CD4-positive, alpha-beta T cell treated with Interleukin-15 for 1 hour (primary cell): ENCODE results near the gene ATG5.
"Not testable (repeated sequence)": the region's sequence is repeated elsewhere in the genome, so short reads cannot be mapped to it uniquely, and the experiment has no call there.

ENCODE experiments used
- DNase-seq: peaks from one replicate; pipeline ENCODE4 v3.0.0-alpha.2; 2020

Gene ATG5

DNA sequence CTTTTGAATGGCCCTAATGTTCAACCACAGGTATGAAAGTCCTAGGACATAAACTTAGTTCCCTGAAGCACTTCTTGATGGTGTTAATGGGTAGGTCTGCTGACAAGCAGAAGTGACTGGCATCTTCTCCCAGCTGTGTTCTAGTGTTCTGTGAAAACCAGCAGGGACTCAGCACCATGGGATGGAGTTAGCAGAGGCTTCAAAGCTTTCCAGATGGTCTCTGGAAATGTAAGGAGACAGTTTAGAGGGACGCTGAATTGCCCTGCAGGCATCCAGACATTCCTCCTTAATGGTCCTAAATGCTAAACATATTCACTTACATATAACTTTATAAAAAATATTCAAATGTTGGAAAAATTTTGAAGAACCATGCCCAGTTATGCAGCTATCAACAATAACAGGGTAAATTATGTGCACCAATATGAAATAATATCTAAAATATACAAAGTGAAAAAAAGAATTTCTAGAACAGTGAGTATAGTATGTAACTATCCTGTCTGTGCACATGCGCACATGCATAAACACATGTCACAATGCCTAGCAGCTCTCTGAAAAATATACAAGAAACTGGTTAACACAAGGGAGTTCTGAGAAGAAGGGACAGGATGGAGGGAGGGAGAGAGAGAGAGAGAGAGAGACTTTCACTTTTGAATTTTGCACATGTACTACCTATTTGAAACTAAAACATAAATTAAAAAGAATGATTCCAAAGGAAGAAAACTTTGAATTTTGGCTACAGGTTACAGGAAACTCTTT lies 152.3 kb downstream of the ATG5 start:
- DNase-seq = no peak

DNA sequence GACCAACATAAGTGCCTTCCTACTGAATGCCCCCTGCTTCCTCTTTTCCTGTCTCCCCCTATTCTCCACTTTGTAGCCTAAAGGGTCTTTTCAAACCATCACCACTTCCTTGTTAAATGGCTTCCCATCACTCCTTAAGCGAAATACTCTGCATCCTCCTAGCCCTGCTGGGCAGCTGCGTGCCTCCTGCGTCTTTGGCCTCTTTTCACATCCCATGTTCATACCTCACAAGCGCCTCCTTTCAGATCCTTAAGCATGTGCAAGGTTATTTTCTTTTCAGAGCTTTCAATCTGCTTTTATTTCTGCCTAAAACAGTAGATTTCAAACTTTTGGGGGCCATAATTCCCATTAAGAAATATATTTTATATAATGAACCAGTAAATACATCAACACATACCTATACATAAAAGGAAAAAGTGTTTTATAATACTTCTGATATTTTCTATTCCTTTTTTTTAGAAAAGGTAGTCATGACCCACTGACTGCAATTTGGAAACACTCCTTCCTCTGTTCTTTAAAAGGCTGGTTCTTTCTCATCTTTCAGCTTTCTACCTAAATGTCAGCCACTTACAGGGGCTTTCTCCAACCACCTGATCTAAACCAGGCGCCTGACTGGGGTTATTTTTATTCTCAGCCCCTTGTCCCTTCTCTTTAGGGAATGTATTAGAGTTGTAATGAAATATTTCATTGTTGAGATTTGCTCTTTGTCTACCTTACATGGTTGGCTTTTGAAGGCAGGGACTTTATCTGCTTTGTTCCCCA lies 155.3 kb downstream of the ATG5 start:
- DNase-seq = no peak

DNA sequence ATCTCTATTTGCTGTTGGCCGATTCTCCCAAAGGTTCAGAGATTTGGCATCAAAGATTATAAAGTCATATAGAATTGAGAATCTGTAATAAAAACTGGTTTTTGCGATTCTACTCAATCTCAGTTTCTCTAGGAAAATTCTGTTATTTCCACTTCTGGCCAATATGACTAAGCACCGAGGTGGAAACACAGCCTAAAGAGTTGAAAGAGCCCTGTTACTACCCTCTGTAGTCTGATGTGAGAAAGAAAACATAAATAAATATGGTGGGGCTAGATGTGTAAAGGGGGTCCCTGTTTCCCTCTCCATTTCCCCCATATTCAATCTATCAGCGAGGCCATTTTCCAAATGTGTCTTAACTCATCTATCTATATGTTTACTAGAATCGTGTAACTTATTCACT lies 156.0 kb downstream of the ATG5 start:
- no peak for DNase-seq

DNA sequence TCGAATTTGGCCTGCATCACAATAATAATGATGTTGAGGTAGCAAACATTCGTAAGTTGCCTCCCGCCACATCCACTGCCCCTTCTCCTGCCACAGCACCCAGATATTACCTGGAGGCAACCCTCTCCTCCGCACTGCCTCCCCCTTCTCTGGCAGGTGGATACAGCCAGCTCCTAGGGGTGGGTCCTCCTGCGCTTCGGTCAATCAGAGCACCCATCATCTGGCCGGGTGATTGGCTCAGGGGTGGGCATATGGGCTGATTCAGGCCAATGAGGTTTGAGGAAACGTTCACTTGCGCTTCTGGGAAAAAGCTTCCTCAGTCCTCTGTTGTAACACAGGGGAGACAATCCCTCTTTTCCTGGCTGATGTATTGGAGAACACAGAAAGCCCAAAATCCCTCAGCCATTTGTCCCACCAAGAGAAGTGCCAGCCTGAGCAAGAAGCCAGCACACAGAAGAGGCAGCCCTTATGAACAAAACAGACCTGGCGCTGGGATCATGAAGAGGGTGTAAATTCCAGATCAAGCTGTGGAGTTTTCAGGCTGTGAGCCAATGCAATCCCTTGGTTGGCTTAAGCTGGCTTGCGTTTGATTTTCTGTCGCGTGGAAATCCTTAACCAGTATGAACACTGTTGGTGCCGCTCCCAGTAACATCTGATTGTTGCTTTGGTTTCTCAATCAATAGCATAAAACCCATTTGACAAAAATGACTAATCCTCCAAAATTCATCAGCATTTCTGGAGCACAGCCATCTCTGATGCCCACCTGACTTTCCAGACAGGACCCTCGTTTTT lies 157.3 kb downstream of the ATG5 start:
- no peak for DNase-seq

DNA sequence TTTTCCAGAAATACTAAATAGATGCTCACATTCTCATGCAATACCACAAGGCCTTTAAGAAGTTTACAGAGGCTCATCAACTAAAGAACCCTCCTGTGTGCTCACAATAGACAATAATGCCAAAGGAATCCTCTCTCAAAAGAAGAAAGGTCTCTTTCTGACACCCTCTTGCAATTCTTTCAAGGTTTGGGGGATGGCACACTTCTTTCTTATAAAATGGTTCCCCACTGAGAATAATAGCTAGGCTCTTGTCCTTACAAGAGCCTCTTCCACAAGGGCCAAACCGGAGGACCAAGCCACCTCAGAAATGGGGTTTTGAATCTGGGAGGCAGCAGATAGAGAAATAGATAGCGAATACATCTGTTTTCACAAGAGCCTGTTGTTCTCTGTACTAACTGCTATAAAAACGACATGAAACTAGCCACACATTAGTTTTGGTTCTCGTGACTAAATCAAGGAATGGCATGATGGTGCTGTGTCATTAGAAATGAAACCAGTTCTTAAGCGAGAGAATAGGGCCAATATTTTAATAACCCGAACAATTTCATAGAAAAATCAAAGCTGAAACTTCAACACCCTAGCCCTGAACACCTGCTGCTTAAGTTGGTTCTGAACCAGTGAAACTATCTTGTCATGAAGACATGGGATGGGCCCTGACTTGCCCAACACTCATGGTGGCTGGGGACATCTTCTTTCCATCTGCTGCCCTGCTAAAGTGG lies 158.3 kb downstream of the ATG5 start:
- DNase-seq = no peak

DNA sequence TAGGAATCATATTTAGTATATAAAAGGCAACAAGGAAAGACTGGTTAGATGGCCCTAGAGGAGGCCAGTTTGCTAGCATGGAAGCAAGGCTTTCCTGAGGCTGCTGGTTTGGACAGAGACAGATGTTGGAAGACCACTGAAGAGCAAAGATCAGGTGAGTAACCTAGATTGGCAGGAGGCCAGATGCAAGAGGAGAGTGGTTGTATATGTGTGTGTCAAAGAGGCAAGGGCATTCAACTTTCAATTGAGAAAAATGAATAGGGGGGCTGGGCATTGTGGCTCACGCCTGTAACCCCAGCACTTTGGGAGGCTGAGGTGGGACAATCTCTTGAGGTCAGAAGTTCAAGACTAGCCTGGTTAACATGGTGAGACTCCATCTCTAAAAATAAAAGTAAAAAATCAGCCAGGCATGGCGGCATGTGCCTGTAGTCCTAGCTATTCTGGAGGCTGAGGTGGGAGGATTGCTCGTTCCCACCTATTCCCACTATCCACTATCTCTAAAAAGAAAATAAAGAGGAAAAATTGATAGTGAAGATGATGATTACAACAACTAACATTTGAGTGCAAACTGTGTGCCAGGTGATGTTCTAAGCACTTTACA lies 159.6 kb downstream of the ATG5 start:
- no peak for DNase-seq

DNA sequence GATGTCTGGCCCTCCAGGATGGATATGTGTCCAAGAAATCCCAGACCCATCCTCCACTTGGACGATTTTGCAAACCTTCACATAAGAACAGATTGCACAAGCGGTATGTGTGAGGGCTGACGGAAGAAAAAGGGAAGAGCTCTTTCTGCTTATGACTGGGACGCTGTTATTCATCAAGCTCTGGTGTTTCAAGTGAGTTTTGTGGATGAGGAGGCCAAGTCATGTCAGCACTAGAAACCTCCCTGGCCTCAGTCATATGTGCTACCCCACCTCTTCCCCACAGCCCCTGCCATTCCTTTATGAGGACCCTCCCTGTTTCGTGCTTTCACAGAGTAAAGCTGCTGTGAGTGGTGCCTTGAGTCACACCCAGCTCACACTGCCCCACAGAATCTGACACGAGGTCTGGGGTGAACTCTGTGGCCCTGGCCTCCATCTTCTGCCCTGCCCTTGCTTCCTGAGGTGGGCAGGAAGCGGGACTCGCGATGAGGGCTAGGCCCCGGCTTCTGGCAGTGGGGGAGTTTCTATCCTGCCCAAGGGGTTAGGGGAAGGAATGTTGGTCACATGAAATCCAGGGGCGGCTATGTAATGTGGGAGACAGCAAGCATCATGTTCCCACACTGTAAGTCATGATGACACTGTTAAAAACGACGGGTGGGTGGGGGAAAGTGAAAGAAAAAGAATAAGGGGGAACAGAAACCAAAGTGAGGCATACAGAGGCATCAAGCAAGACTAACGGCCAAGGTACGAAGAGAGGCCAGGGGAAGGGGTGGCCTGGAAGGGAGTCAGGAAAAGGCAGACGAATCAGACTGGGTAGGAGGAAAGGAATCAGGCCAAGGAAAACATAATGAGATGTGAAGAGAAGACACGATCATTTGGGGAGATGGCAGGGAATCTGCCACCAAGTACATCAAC lies 161.3 kb downstream of the ATG5 start:
- DNase-seq = peak; percentile 64

DNA sequence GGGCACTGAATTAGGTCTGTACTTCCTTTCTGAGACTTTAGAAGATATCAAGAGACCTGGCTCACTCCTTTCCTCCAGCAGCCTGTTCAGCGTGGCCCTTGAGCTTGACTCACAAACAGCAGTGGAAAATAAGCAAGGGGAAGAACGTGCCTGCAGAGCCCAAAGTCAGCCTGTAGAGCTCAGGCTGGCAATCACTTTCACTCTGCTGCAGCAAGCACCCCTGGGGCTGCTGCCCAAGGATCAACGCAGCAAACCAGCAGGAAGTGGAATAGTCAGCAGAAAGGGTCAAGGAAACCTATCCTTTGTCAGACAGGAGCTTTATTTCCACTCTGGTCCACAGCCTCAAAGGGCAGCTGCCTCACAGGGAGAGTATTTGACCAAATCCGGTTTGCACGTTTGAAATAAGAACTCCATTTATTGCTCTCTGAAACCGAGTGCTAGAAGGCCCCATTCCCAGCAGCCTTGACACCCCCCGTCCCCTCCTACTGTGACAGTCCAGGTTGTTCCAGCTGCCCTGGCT lies 162.1 kb downstream of the ATG5 start:
- peak; percentile 54 for DNase-seq

DNA sequence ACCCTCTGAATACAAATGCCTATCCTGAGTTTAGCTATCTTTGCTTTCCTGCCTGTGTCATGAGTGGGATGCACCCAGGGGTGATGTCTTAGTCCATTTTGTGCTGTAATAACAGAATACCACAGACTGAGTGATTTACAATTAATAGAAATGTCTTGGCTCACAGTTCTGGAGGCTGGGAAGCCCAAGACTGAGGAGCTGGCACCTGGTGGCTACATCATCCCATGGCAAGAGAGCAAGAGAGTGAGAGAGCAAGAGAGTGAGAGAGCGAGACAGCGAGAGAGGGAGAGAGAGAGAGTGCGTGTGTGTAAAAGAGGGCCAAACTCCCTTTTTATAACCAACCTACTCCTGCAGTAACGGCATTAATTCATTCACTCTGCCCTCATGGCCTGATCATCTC lies 162.6 kb downstream of the ATG5 start:
- no peak for DNase-seq

DNA sequence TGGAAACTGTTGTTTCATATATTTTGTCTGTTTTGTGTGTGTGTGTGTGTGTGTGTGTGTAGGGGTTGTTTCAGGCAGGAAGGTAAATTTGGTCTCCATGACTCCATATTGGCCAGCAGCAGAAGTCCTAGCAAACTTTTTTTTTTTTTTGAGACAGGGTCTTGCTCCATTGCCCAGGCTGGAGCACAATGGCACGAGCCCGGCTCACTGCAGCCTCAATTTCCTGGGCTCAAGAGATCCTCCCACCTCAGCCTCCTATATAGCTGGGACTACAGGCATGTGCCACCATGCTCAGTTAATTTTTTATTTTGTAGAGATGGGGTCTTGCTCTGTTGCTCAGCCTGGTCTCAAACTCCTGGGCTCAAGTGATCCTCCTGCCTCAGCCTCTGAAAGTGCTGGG lies 163.7 kb downstream of the ATG5 start:
- DNase-seq = no peak

DNA sequence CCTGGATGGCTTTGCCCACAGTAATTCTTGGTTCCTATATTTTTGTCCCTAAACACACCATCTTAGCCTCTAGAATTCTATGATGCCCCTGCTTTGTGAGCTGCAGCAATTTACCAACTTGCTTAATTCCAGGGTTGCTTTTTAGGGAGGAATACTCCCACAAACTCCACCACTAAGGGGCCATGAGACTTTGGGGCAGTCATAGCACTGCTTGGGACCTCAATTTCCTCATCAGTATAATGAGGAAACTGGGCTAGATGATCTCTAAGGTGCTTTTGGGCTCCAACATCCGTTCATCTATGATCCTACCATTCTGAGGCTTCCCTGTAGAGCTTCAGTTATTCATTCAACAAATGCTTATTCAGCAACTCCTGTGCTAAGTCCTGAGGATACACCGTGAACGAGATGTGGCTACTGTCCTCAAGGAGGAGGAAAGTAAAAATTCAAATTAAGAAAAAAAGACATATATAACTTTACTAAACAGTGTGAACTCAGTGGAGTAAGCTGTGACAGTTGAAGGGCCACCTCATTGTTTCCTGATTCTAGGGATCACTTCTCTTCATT lies 164.2 kb downstream of the ATG5 start:
- no peak for DNase-seq

DNA sequence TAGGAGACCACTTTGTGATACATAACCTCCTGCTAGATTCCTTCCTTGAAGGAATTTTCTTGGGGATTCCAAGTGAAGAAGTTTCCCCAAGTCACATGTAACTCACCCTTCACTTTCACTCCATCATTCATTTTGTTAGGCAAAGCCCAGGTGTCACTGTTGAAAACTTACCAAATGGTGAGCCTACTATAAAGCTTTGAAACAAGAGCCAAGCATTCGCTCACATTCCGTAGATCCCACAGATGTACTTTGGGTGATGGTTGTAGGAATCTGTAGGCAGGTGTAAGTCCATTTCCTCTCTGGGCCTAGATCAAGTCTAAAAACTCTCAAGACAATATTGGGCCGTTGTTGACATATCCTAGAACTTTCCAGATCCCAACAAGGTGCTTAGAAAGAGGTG lies 165.4 kb downstream of the ATG5 start:
- DNase-seq = no peak

DNA sequence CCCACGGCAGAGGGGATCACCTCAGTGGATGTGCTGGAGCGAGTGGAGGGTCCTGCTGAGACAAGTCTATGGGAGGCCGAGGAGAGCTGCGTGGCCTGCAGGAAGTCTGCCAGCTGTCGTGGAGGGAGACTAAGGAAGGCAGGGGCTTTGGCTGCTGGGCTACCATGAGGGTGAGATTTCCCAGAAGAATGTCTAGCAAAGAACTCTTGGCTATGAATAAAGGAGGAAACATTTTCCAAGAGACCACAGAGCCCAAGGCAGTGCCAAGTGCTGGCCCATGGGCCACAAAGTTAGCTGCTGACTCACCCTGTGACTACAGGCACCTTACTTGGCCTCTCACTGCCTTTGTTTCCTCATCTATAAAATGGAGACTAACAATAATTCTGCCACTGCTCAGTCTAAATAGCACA lies 166.0 kb downstream of the ATG5 start:
- DNase-seq = no peak

DNA sequence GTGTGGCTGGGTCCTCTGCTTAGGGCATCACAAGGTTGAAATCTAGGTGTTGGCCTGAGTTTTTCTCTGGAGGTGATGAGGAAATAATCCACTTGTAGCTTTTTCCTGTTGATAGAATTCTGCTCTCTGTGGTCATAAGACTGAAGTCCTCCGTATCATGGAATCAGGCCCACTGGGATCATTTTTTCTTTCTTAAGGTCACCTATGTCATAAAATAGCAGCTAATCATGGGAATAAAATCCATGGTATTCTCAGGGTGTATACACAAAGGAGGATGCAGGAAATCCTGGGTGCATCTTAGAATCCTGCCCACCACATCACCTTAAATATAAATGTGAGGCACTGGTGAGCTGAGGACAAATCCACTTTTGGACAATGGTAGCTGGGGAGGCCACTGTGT lies 166.7 kb downstream of the ATG5 start:
- no peak for DNase-seq

DNA sequence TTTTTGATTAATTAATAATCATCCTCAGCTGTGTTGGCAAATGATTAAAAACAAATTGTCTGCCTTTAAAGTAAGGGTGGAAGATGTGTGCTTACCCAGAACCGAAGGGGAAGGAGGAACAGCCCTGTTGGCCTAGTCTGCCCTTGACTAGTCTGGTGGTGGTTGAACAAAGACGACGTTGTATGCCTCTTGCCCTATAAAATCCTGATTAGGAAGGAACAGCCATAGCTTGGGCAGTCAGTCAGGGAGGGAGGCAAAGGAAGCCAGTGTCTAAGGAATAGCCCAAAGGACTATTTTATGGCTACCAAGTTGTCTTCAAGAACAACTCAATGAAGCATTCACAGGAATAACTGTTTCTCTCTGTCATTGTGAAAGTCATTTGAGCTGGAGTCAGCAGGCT lies 168.7 kb downstream of the ATG5 start:
- DNase-seq = no peak

DNA sequence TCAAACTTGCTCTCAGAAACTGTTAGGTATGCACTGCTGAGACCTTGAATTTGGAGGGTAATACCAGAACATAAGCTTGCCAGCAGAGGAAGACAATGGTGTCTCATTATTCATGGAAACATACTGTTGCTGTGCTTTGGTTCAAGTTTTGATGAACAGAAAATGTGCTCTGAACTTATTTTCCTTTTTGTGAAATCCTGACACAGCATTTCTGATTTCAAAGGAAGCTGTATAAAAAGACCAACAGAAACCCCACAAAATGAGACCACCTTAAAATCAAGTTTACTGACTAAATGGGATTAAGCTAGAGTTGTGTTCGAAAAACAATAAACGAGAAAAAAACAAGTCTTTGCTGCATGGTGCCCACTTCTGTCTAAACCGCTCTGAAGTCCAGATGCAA lies 169.1 kb downstream of the ATG5 start:
- no peak for DNase-seq

DNA sequence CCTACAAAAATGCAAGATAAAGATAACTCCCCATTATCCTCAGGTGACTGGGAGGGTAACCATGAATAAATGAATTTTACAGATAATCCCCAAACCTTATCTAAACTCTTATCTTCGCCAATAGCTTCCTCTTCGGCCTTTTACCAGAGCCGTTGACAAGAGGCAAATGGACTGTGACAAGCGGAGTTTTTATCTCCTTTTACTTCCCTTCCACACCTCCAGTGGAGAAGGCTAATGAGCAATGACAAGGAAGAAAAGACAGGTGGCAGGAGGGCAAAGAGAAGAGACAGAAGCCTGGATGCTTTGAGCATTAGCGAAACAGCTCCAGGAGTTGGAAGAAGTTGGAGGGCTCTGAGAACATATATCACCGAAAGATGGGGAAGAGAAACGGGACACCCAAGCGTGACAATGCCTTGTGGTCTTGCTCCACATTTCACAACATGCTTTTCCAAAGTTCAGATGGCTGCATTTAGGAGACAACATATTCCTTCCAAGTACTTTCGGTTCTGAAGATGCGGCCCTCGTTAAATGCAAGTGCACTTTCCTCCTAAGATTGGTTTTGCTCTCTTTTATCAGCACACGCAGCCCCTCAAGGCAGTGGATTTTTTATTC lies 170.2 kb downstream of the ATG5 start:
- no peak for DNase-seq

DNA sequence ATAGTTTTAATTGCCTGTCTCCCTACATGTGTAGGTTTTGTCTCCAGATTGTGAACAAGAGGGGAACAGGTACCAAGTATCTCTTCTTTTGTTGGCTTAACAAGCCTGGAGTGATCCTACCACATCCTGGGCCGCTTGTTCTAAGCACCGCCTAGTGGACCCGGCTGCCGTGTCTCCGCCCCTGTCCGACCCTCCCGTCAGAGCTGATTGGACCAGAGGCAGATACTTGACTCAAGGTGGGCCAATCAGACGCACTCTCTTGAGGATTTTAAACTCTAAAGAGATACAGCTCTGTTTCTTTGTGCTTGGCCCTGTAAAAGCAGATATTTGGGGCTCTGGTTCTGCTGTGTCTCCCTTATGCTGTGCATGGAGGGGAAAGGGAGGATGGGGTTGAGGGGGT lies 171.2 kb downstream of the ATG5 start:
- DNase-seq = no peak

DNA sequence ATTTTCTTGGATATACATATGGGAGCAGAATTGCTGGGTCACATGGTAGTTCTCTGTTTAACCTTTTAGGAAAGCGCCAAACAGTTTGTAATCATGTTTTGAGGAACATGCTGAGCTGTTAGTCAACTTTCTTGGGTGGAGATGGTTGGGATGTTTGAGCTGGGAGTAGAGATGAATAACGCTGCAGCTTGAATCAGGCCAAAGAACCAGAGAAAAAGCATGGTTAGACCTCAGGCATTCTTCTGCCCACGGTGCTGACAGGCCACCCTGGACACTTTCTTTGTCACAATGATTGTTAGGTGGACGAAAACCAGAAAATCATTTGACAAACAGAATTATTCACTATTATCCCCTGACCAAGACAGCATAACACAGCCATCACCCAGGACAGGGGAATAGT lies 172.6 kb downstream of the ATG5 start:
- DNase-seq = no peak

DNA sequence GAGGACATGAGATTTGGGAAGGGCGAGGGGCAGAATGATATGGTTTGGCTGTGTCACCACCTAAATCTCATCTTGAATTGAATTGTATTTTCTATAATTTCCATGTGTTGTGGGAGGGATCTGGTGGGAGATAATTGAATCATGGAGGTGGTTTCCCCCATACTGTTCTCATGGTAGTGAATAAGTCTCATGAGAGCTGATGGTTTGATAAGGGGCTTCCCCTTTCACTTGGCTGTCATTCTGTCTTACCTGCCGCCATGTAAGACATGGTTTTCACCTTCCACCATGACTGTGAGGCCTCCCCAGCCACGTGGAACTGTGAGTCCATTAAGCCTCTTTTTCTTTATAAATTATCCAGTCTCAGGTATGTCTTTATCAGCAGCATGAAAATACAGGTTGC lies 173.1 kb downstream of the ATG5 start:
- not testable (repeated sequence) for DNase-seq
